ENCODE results near the gene NUDT1. TPM values are rescaled to one million over a fixed set of nuclear protein-coding genes. Genes with fewer than 3 reads are reported as not detected.

Gene NUDT1
- total and polyA plus RNA-seq, 2 donors (not counting 3 experiments of a cell fraction or from before 2014, with no cell fraction given), result 23.9 to 25.9 TPM

GRCh38 chr7:2218444-2218785, 23.6 kb upstream of the NUDT1 start:
- Histone ChIP-seq H3K9ac (replicated peaks; ENCODE audit: extremely low read depth, insufficient read depth, low read length) (no peak overlapping the region), H3K27ac (ENCODE audit: insufficient read depth, low read depth, low read length) (no peak overlapping the region), H3K27me3 (ENCODE audit: control insufficient read depth in 2 of 2, insufficient read depth in 2 of 2, low read length in 2 of 2) (no peaks in the 10 kb centered on the region), H2AFZ (ENCODE audit: low read depth, low read length) (no peak overlapping the region), H3K4me1 (ENCODE audit: control insufficient read depth, extremely low read depth, insufficient read depth, low read length) (no peaks in the 10 kb centered on the region), H3K9me3 (replicated peaks; ENCODE audit: control insufficient read depth, insufficient read depth, low read length) (no peaks in the 10 kb centered on the region), H3K36me3 (ENCODE audit: control insufficient read depth in 2 of 2, extremely low read depth in 1 of 2, insufficient read depth in 2 of 2, low read length in 2 of 2) (peaks cover 8 to 46% of the 10 kb centered on the region in 2 experiments), H3K4me3 (replicated peaks in 1 of 3; ENCODE audit: insufficient read depth in 1 of 3, low read depth in 1 of 3, low read length in 3 of 3) (no peak overlapping the region), H4K20me1 (replicated peaks; ENCODE audit: control insufficient read depth, extremely low read depth, insufficient read depth, low read length) (no peaks in the 10 kb centered on the region), H3K9me1 (replicated peaks; ENCODE audit: control insufficient read depth, extremely low read depth, insufficient read depth, low read length) (no peaks in the 10 kb centered on the region), H3K4me2 (ENCODE audit: insufficient read depth, low read length) (no peak overlapping the region), H3K79me2 (ENCODE audit: control insufficient read depth, insufficient read depth, low read length) (no peaks in the 10 kb centered on the region)
- dilution Hi-C loops (cut with MboI; ENCODE audit: extremely low pct_ligation_motif_present, low sequenced_read_pairs) (no loop called here), intact Hi-C loops (cut with micrococcal nuclease) (no loop called here)
- CTCF ChIA-PET, result interaction anchor here (1.4 kb wide), 1 partner anchor 130 kb away, joined by 3 read pairs; no protein-coding TSS in a partner anchor
- BruUV-seq (replicated peaks), result no TSS peak
- DNase-seq (ENCODE audit: low read depth, low spot score) (no peak), FAIRE-seq (no peak)
- no peak for TF ChIP-seq GATA2 (IDR thresholded peaks at IDR 0.05; ENCODE audit: insufficient read depth, insufficient read length, low read depth, low read length)
- no peak for TF ChIP-seq EZH2 (IDR thresholded peaks at IDR 0.05; ENCODE audit: borderline replicate concordance, low read depth, low read length, severe bottlenecking)
- TF ChIP-seq JUN (IDR thresholded peaks at IDR 0.05; ENCODE audit: borderline replicate concordance, insufficient read depth, insufficient read length, low read depth), result no peak
- no peak for TF ChIP-seq CTCF (IDR thresholded peaks at IDR 0.05; ENCODE audit: extremely low read depth in 1 of 2, insufficient read depth in 1 of 2, low read depth in 1 of 2, low read length in 2 of 2)
- no peak for TF ChIP-seq POLR2A (IDR thresholded peaks at IDR 0.05; ENCODE audit: low read depth, low read length)
- TF ChIP-seq MAX (IDR thresholded peaks at IDR 0.05; ENCODE audit: insufficient read depth, insufficient read length), result no peak
- TF ChIP-seq MYC (IDR thresholded peaks at IDR 0.05; ENCODE audit: low read depth, low read length), result no peak
- no peak for TF ChIP-seq FOS (IDR thresholded peaks at IDR 0.05; ENCODE audit: borderline replicate concordance, insufficient read depth, low read length)
- TF ChIP-seq POLR2AphosphoS5 (IDR thresholded peaks at IDR 0.05; ENCODE audit: insufficient read depth, low read depth, low read length), result no peak
- POLR2A ChIA-PET, result no interaction called here

All from endothelial cell of umbilical vein (primary cell).